ENCODE data around the gene RAB6B. TPM values are rescaled to one million over a fixed set of nuclear protein-coding genes. Genes with fewer than 3 reads are reported as not detected.

RAB6B gene
- total and polyA plus RNA-seq, 2 of the 8 experiments (the other 6 are each of a cell fraction or from before 2014, with no cell fraction given), result 7.9 to 15.6 TPM

GRCh38 chr3:133905376-133905775 lies 9.7 kb upstream of the RAB6B start (continued):
- no peak for TF ChIP-seq USF2 (IDR thresholded peaks at IDR 0.05; ENCODE audit: low read length)
- TF ChIP-seq NRF1 (IDR thresholded peaks at IDR 0.05; ENCODE audit: low read depth, low read length), result no peak
- no peak for TF ChIP-seq RAD21 (IDR thresholded peaks at IDR 0.05 in 1 of 2, conservative IDR thresholded peaks at IDR 0.05 in 1 of 2; ENCODE audit: low read depth in 2 of 2, low read length in 2 of 2)

All from H1 (cell line).